ENCODE measurements around the gene SNX10.

The SNX10 gene

GRCh38 chr7:26368542-26368941 lies 76.9 kb downstream of the SNX10 start:
- H3K27ac Mint-ChIP-seq = peak overlapping the region in 1 of 3 experiments; percentile 45
- peaks cover 5% of the 10 kb centered on the region for H3K36me3 Mint-ChIP-seq (ENCODE audit: low read depth)
- H3K27me3 Mint-ChIP-seq (ENCODE audit: low read depth) = peaks cover 17% of the 10 kb centered on the region
- H3K9me3 Mint-ChIP-seq = no peaks in the 10 kb centered on the region
- TF ChIP-seq CTCF (IDR thresholded peaks at IDR 0.05; ENCODE audit: unreplicated experiment in 3 of 3) = peak; percentile 9 to 16 (median 15)
- H3K4me3 Mint-ChIP-seq = no peak overlapping the region
- peaks cover 29% of the 10 kb centered on the region for H3K4me1 Mint-ChIP-seq

- Mint-ChIP-seq H3K36me3 (ENCODE audit: low read depth) (peaks cover 5% of the 10 kb centered on the region), H3K27ac (peak overlapping the region; percentile 57 to 95 (median 81)), H3K27me3 (ENCODE audit: low read depth) (peaks cover 25% of the 10 kb centered on the region), H3K4me1 (peaks cover 29% of the 10 kb centered on the region), H3K9me3 (no peaks in the 10 kb centered on the region), H3K4me3 (no peak overlapping the region)
- peak; percentile 67 to 91 (median 85) for TF ChIP-seq CTCF (IDR thresholded peaks at IDR 0.05; ENCODE audit: unreplicated experiment in 3 of 3)
Measured at GRCh38 chr7:26369593-26369992, 77.9 kb downstream of the SNX10 start.

- H3K36me3 Mint-ChIP-seq (ENCODE audit: low read depth) = peaks cover 5% of the 10 kb centered on the region
- H3K4me3 Mint-ChIP-seq = peak overlapping the region; percentile 53 to 75 (median 74)
- H3K27me3 Mint-ChIP-seq (ENCODE audit: low read depth) = peaks cover 27% of the 10 kb centered on the region
- H3K9me3 Mint-ChIP-seq = no peaks in the 10 kb centered on the region
- peaks cover 26% of the 10 kb centered on the region for H3K4me1 Mint-ChIP-seq
- TF ChIP-seq CTCF (IDR thresholded peaks at IDR 0.05; ENCODE audit: unreplicated experiment in 3 of 3) = no peak
- peak overlapping the region; percentile 81 to 95 (median 95) for H3K27ac Mint-ChIP-seq
Measured at GRCh38 chr7:26370011-26370410, 78.3 kb downstream of the SNX10 start.

- peaks cover 5% of the 10 kb centered on the region for H3K36me3 Mint-ChIP-seq (ENCODE audit: low read depth)
- peaks cover 21% of the 10 kb centered on the region for H3K4me1 Mint-ChIP-seq
- H3K27ac Mint-ChIP-seq = peak overlapping the region; percentile 47 to 90 (median 64)
- peaks cover 38% of the 10 kb centered on the region for H3K27me3 Mint-ChIP-seq (ENCODE audit: low read depth)
- no peak for TF ChIP-seq CTCF (IDR thresholded peaks at IDR 0.05; ENCODE audit: unreplicated experiment in 3 of 3)
- H3K9me3 Mint-ChIP-seq = no peaks in the 10 kb centered on the region
- peak overlapping the region; percentile 2 to 10 (median 7) for H3K4me3 Mint-ChIP-seq
Measured at GRCh38 chr7:26372249-26372648, 80.6 kb downstream of the SNX10 start.

GRCh38 chr7:26372704-26373103 lies 81.0 kb downstream of the SNX10 start:
- H3K27me3 Mint-ChIP-seq (ENCODE audit: low read depth) = peaks cover 40% of the 10 kb centered on the region
- H3K4me3 Mint-ChIP-seq = peak overlapping the region; percentile 7 to 31 (median 30)
- H3K4me1 Mint-ChIP-seq = peaks cover 18% of the 10 kb centered on the region
- H3K9me3 Mint-ChIP-seq = no peaks in the 10 kb centered on the region
- peak overlapping the region; percentile 47 to 90 (median 56) for H3K27ac Mint-ChIP-seq
- peaks cover 5% of the 10 kb centered on the region for H3K36me3 Mint-ChIP-seq (ENCODE audit: low read depth)
- TF ChIP-seq CTCF (IDR thresholded peaks at IDR 0.05; ENCODE audit: unreplicated experiment in 3 of 3) = no peak

GRCh38 chr7:26374647-26375373 lies 83.1 kb downstream of the SNX10 start:
- Mint-ChIP-seq H3K9me3 (no peaks in the 10 kb centered on the region), H3K4me3 (peak overlapping the region; percentile 83 to 87 (median 83)), H3K36me3 (ENCODE audit: low read depth) (peaks cover 5% of the 10 kb centered on the region), H3K27ac (peak overlapping the region; percentile 90 to 97 (median 90)), H3K27me3 (ENCODE audit: low read depth) (peaks cover 50% of the 10 kb centered on the region), H3K4me1 (peaks cover 23% of the 10 kb centered on the region)
- TF ChIP-seq CTCF (IDR thresholded peaks at IDR 0.05; ENCODE audit: unreplicated experiment in 3 of 3) = no peak

Data from nephron (organoid).